HG03521 (cell line): ENCODE data around the gene C12orf43.

Experiments used
- ATAC-seq: cut with Tn5 transposase; IDR thresholded peaks from one replicate; pipeline ENCODE4 v1.9.1; 2021; ENCODE audit warnings: mild to moderate bottlenecking, moderate library complexity; ENCODE audit not compliant: unreplicated experiment

Gene C12orf43

GRCh38 chr12:120979220-120979861 is 36.9 kb downstream of the C12orf43 start:
- ATAC-seq: no peak

- no peak for ATAC-seq
Observed at GRCh38 chr12:120978296-120979219, 37.7 kb downstream of the C12orf43 start, which contains the start of gene HNF1A. Gene HNF1A (plus strand): TSS chr12:120978543. CDS start chr12:120978769, 226 bp downstream.

- no peak for ATAC-seq
Observed at GRCh38 chr12:120977531-120978295, 38.6 kb downstream of the C12orf43 start.

GRCh38 chr12:120972870-120973543 is 43.3 kb downstream of the C12orf43 start:
- no peak for ATAC-seq

GRCh38 chr12:120971299-120972180 is 44.7 kb downstream of the C12orf43 start:
- ATAC-seq: no peak

GRCh38 chr12:120970310-120970709 is 46.0 kb downstream of the C12orf43 start:
- no peak for ATAC-seq

GRCh38 chr12:120965534-120966091 is 50.7 kb downstream of the C12orf43 start:
- ATAC-seq: no peak

GRCh38 chr12:120964298-120964697 is 52.0 kb downstream of the C12orf43 start:
- ATAC-seq: no peak

- ATAC-seq: no peak
Observed at GRCh38 chr12:120962532-120963020, 53.7 kb downstream of the C12orf43 start.

GRCh38 chr12:120961604-120962531 is 54.4 kb downstream of the C12orf43 start:
- no peak for ATAC-seq

GRCh38 chr12:120960657-120961056 is 55.6 kb downstream of the C12orf43 start:
- ATAC-seq: no peak

GRCh38 chr12:120959111-120959878 is 57.0 kb downstream of the C12orf43 start:
- ATAC-seq: no peak

- no peak for ATAC-seq
Observed at GRCh38 chr12:120956579-120957300, 59.5 kb downstream of the C12orf43 start.

GRCh38 chr12:120955232-120955631 is 61.1 kb downstream of the C12orf43 start:
- ATAC-seq: no peak

GRCh38 chr12:120950807-120951206 is 65.5 kb downstream of the C12orf43 start:
- ATAC-seq: no peak
